Stomach (tissue), 9 donors: ENCODE results near the gene DYRK4. TPM values are rescaled to one million over a fixed set of nuclear protein-coding genes. Genes with fewer than 3 reads are reported as not detected.

Source experiments
- DNase-seq, 2 donors: peaks; one replicate each; pipeline versions ENCODE4 v3.0.0 to v3.0.0-alpha.2; 2013 to 2019
- H3K27ac ChIP-seq, 5 donors: fragments of 200-600 bp in 4 of 5; sonication (generic) in 4 of 5; one replicate each; pipeline ENCODE4 v1.5.1; 2013 to 2019; ENCODE audit warnings: mild to moderate bottlenecking in 1 of 5, moderate library complexity in 1 of 5
- H3K27me3 ChIP-seq, 3 donors: fragments of 200-600 bp; sonication (generic); one replicate each; pipeline ENCODE4 v1.5.1; 2017 to 2019; ENCODE audit warnings: mixed run types in 1 of 3
- H3K36me3 ChIP-seq, 4 donors: fragments of 200-600 bp; sonication (generic); 1 replicate in 3 of 4; 2 replicates in 1 of 4; pipeline ENCODE4 v1.5.1; 2016 to 2019
- H3K4me1 ChIP-seq, 4 donors: fragments of 200-600 bp; sonication (generic); one replicate each; pipeline ENCODE4 v1.5.1; 2016 to 2019
- H3K4me3 ChIP-seq, 4 donors: fragments of 200-600 bp; sonication (generic) in 3 of 4; one replicate each; pipeline ENCODE4 v1.5.1; 2016 to 2019; ENCODE audit warnings: mild to moderate bottlenecking in 1 of 4
- H3K9me3 ChIP-seq, 4 donors: fragments of 200-600 bp; sonication (generic); one replicate each; pipeline ENCODE4 v1.5.1; 2016 to 2019
- CTCF ChIP-seq, 7 experiments: fragments of 450-650 bp in 4 of 7; fragments of 200-600 bp in 3 of 7; sonication (generic) in 3 of 7; IDR thresholded peaks; one replicate each; pipeline ENCODE4 v1.5.1; 2016 to 2019; ENCODE audit warnings: antibody characterized with exemption in 7 of 7, control low read depth in 2 of 7, mild to moderate bottlenecking in 1 of 7
- EP300 ChIP-seq: sonication (generic); formaldehyde crosslinking; IDR thresholded peaks from one replicate; pipeline ENCODE4 v1.6.1; 2017; ENCODE audit warnings: antibody characterized with exemption
- POLR2A ChIP-seq, 4 donors: fragments of 450-650 bp; IDR thresholded peaks; one replicate each; pipeline ENCODE4 v1.6.1; 2016; ENCODE audit warnings: antibody characterized with exemption in 4 of 4, control low read depth in 2 of 4, mild to moderate bottlenecking in 1 of 4, moderate library complexity in 1 of 4
- POLR2AphosphoS5 ChIP-seq, 3 donors: sonication (generic); formaldehyde crosslinking; IDR thresholded peaks; one replicate each; pipeline ENCODE4 v1.6.1; 2016; ENCODE audit warnings: antibody characterized with exemption in 3 of 3
- WGBS, 5 donors: extraction: QIAGEN DNeasy Blood & Tissue Kit in 3 of 5; methylation state at CpG; one replicate each; pipeline versions ENCODE4 v1.1.5 to v1.1.7; 2013 to 2018; 5-methylcytosine and 5-hydroxymethylcytosine counted together
- intact Hi-C: fragments of 100-400 bp; cut with DNase I; formaldehyde crosslinking; loops from one replicate; pipeline ENCODE4 v1.15.1; 2023; ENCODE audit warnings: low total_unique reads
- polyA plus RNA-seq, 3 donors: library from polyadenylated mRNA; stranded (reverse); fragments of 200-250 nt; gene quantifications; one replicate each; pipeline ENCODE4 v1.2.3, GENCODE V29; 2013
- total RNA-seq, 5 donors: library from RNA; depleted of rRNA; stranded (reverse); fragments of >200 nt; gene quantifications; one replicate each; pipeline versions ENCODE4 v1.1.0 to v1.2.3, GENCODE V29; 2014 to 2016
- donor health status: healthy with polysubstance abuse.
- donor health status: Bipolar disorder and iron deficiency.
- donor health status: healthy.

The DYRK4 gene
- total and polyA plus RNA-seq, 8 donors, result 16.5 to 41.0 (median 29.0) TPM; not detected in 1

GRCh38 chr12:4545195-4545594, 16.8 kb upstream of the DYRK4 start:
- TF ChIP-seq CTCF (IDR thresholded peaks at IDR 0.05), result no peak
- no peak for TF ChIP-seq EP300
- no peak for TF ChIP-seq POLR2AphosphoS5 (IDR thresholded peaks at IDR 0.05)
- no peak for TF ChIP-seq POLR2A (IDR thresholded peaks at IDR 0.05)
- 81 to 92% (median 84%) methylated on average over 1 of the region's 1 CpG for WGBS, 5 donors
- intact Hi-C loops, result no loop called here
- Histone ChIP-seq H3K9me3 (no peaks in the 10 kb centered on the region), H3K36me3 (no peaks in the 10 kb centered on the region), H3K27ac (no peak overlapping the region), H3K4me3 (no peak overlapping the region), H3K4me1 (peaks cover 0 to 2% (median 0%) of the 10 kb centered on the region in 4 donors), H3K27me3 (no peaks in the 10 kb centered on the region)
- DNase-seq, result no peak

- H3K4me3 ChIP-seq, result no peak overlapping the region
- DNase-seq, result no peak
- TF ChIP-seq POLR2AphosphoS5 (IDR thresholded peaks at IDR 0.05) (no peak), POLR2A (IDR thresholded peaks at IDR 0.05) (no peak), CTCF (IDR thresholded peaks at IDR 0.05) (no peak), EP300 (no peak)
- no peak overlapping the region for H3K27ac ChIP-seq
- no peaks in the 10 kb centered on the region for H3K4me1 ChIP-seq
- H3K36me3 ChIP-seq, result no peaks in the 10 kb centered on the region
- no peaks in the 10 kb centered on the region for H3K9me3 ChIP-seq
- 88 to 97% (median 89%) methylated on average over 1 of the region's 1 CpG for WGBS, 5 donors
- no peaks in the 10 kb centered on the region for H3K27me3 ChIP-seq
- intact Hi-C loops, result no loop called here
These were observed 9.8 kb upstream of the DYRK4 start for GRCh38 chr12:4552191-4552590.

- Histone ChIP-seq H3K9me3 (no peaks in the 10 kb centered on the region), H3K4me3 (no peak overlapping the region), H3K27me3 (no peaks in the 10 kb centered on the region), H3K27ac (no peak overlapping the region), H3K36me3 (no peaks in the 10 kb centered on the region), H3K4me1 (no peaks in the 10 kb centered on the region)
- DNase-seq, result no peak
- TF ChIP-seq POLR2A (IDR thresholded peaks at IDR 0.05), result no peak
- no peak for TF ChIP-seq EP300
- TF ChIP-seq CTCF (IDR thresholded peaks at IDR 0.05), result no peak
- TF ChIP-seq POLR2AphosphoS5 (IDR thresholded peaks at IDR 0.05), result no peak
- intact Hi-C loops, result no loop called here
- 84 to 89% (median 87%) methylated on average over 4 of the region's 4 CpGs for WGBS, 5 donors
These were observed 8.1 kb upstream of the DYRK4 start for GRCh38 chr12:4553943-4554342.

- H3K36me3 ChIP-seq, result no peaks in the 10 kb centered on the region
- H3K4me3 ChIP-seq, result no peak overlapping the region
- DNase-seq, result no peak
- 87 to 96% (median 93%) methylated on average over 2 of the region's 2 CpGs for whole genome bisulfite sequencing, 5 donors
- intact Hi-C loops, result no loop called here
- no peaks in the 10 kb centered on the region for H3K9me3 ChIP-seq
- H3K27me3 ChIP-seq, result no peaks in the 10 kb centered on the region
- no peak overlapping the region for H3K27ac ChIP-seq
- H3K4me1 ChIP-seq, result no peaks in the 10 kb centered on the region
- TF ChIP-seq POLR2A (IDR thresholded peaks at IDR 0.05) (no peak), CTCF (IDR thresholded peaks at IDR 0.05) (no peak), POLR2AphosphoS5 (IDR thresholded peaks at IDR 0.05) (no peak), EP300 (no peak)
These were observed 6.2 kb upstream of the DYRK4 start for GRCh38 chr12:4555804-4556203.
